ENCODE measurements around the gene PCSK6. TPM values are rescaled to one million over a fixed set of nuclear protein-coding genes. Genes with fewer than 3 reads are reported as not detected.

PCSK6 gene
- total RNA-seq, 1 experiment from 2014 or later, result 2.9 TPM

DNA sequence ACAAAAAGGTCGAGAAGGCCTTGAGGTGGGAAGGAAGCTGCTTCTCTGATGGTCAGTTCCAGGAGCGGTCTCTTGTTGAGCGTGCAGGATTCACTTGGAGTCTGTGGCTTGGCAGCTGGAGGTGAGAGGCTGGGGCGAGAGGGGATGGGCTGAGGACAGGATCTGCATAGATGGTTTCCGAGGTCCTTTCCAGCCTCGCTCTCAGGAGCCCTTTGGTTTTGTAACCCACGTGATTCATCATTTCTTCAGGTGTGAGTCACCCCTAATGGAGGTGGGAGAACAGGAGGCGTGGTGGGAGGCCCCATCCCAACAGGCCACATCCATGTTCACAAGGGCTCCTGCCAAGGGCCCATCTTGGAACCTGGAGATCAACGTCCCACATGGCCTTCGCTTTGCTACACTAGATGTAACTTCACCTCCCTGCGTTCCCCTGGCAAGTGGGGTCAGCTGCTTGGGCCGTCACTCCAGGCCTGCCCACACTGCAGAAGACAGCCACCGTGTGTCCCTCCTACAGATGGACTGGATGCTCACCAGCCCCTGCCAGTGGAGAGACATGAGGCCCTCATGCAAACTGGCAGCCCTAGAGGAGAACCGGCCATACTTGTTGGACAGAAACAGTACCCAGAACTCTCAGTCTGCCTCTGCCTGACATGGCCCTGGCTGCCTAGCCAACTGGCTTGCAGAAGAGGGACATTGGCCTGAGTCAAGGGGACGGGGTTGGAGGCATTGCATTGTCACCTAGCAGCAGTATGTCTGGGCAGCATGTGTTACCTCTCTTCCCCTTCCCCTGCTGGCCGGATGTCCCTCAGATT, 1.6 kb upstream of the PCSK6 start:
- Mint-ChIP-seq H3K36me3 (no peaks in the 10 kb centered on the region), H3K27ac (no peak overlapping the region), H3K4me1 (peaks cover 23% of the 10 kb centered on the region), H3K9me3 (no peaks in the 10 kb centered on the region), H3K4me3 (peak overlapping the region; percentile 58), H3K27me3 (ENCODE audit: low read depth) (peaks cover 62% of the 10 kb centered on the region)
- DNase-seq (ENCODE audit: low spot score), result no peak
- POLR2A ChIA-PET, result no interaction called here
- no peak for ATAC-seq
- TF ChIP-seq ERG (CRISPR knock-in tag; IDR thresholded peaks at IDR 0.05) (no peak), ATF2 (CRISPR knock-in tag; IDR thresholded peaks at IDR 0.05; ENCODE audit: borderline replicate concordance, low read depth) (no peak)
- TF ChIP-seq, protein P1, sequence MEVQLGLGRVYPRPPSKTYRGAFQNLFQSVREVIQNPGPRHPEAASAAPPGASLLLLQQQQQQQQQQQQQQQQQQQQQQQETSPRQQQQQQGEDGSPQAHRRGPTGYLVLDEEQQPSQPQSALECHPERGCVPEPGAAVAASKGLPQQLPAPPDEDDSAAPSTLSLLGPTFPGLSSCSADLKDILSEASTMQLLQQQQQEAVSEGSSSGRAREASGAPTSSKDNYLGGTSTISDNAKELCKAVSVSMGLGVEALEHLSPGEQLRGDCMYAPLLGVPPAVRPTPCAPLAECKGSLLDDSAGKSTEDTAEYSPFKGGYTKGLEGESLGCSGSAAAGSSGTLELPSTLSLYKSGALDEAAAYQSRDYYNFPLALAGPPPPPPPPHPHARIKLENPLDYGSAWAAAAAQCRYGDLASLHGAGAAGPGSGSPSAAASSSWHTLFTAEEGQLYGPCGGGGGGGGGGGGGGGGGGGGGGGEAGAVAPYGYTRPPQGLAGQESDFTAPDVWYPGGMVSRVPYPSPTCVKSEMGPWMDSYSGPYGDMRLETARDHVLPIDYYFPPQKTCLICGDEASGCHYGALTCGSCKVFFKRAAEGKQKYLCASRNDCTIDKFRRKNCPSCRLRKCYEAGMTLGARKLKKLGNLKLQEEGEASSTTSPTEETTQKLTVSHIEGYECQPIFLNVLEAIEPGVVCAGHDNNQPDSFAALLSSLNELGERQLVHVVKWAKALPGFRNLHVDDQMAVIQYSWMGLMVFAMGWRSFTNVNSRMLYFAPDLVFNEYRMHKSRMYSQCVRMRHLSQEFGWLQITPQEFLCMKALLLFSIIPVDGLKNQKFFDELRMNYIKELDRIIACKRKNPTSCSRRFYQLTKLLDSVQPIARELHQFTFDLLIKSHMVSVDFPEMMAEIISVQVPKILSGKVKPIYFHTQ (CRISPR knock-in tag; IDR thresholded peaks at IDR 0.05), result no peak
- CTCF ChIA-PET, result interaction anchor here (0.5 kb wide), 1 partner anchor 23 kb away, joined by 3 read pairs; no protein-coding TSS in a partner anchor

GRCh38 chr15:101490408-101490891, 943 bp upstream of the PCSK6 start:
- Mint-ChIP-seq H3K36me3 (no peaks in the 10 kb centered on the region), H3K27ac (no peak overlapping the region), H3K27me3 (ENCODE audit: low read depth) (peaks cover 58% of the 10 kb centered on the region), H3K4me1 (peaks cover 17% of the 10 kb centered on the region), H3K9me3 (no peaks in the 10 kb centered on the region), H3K4me3 (peak overlapping the region; percentile 58)
- ChIA-PET POLR2A (no interaction called here), CTCF (no interaction called here)
- TF ChIP-seq, protein P2, sequence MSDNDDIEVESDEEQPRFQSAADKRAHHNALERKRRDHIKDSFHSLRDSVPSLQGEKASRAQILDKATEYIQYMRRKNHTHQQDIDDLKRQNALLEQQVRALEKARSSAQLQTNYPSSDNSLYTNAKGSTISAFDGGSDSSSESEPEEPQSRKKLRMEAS (CRISPR knock-in tag; IDR thresholded peaks at IDR 0.05), result 0 out of 2 replicates have a peak, but pooled peaks have one; percentile 2
- TF ChIP-seq FOXK1 (CRISPR knock-in tag; IDR thresholded peaks at IDR 0.05), result no peak
- no peak for DNase-seq (ENCODE audit: low spot score)
- no peak for ATAC-seq

DNA sequence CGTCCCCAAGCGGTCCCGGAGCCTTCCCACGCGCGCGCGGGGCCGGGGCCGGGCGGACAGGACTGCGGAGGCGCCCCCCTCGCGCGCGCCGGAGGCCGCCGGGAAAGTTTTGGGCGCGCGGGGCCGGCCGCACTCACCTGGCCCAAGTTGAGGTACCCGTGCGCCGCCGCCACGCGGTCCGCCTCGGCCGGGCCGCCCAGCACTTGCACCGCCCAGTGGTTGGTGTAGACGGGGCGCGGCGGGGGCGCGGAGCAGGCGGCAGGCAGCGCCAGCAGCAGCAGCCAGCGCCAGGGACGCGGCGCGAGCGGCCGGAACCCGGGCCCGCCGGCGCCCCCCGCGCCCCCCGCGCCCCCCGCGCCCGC, 289 bp downstream of the PCSK6 start:
- Mint-ChIP-seq H3K27me3 (ENCODE audit: low read depth) (peaks cover 55% of the 10 kb centered on the region), H3K27ac (no peak overlapping the region), H3K4me3 (no peak overlapping the region), H3K9me3 (no peaks in the 10 kb centered on the region), H3K4me1 (peaks cover 5% of the 10 kb centered on the region; the same call in 1 of the 2 replicates), H3K36me3 (no peaks in the 10 kb centered on the region)
- ChIA-PET CTCF (no interaction called here), POLR2A (no interaction called here)
- peak; percentile 57 for DNase-seq (ENCODE audit: low spot score)
- ATAC-seq, result peak; percentile 65
- TF ChIP-seq, protein P3, sequence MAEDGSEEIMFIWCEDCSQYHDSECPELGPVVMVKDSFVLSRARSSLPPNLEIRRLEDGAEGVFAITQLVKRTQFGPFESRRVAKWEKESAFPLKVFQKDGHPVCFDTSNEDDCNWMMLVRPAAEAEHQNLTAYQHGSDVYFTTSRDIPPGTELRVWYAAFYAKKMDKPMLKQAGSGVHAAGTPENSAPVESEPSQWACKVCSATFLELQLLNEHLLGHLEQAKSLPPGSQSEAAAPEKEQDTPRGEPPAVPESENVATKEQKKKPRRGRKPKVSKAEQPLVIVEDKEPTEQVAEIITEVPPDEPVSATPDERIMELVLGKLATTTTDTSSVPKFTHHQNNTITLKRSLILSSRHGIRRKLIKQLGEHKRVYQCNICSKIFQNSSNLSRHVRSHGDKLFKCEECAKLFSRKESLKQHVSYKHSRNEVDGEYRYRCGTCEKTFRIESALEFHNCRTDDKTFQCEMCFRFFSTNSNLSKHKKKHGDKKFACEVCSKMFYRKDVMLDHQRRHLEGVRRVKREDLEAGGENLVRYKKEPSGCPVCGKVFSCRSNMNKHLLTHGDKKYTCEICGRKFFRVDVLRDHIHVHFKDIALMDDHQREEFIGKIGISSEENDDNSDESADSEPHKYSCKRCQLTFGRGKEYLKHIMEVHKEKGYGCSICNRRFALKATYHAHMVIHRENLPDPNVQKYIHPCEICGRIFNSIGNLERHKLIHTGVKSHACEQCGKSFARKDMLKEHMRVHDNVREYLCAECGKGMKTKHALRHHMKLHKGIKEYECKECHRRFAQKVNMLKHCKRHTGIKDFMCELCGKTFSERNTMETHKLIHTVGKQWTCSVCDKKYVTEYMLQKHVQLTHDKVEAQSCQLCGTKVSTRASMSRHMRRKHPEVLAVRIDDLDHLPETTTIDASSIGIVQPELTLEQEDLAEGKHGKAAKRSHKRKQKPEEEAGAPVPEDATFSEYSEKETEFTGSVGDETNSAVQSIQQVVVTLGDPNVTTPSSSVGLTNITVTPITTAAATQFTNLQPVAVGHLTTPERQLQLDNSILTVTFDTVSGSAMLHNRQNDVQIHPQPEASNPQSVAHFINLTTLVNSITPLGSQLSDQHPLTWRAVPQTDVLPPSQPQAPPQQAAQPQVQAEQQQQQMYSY (CRISPR knock-in tag; IDR thresholded peaks at IDR 0.05), result no peak
- TF ChIP-seq TEAD1 (CRISPR knock-in tag; IDR thresholded peaks at IDR 0.05) (0 out of 2 replicates have a peak, but pooled peaks have one; percentile 21), SMAD3 (CRISPR knock-in tag; IDR thresholded peaks at IDR 0.05; ENCODE audit: borderline replicate concordance) (no peak), ZNF425 (CRISPR knock-in tag; conservative IDR thresholded peaks at IDR 0.05) (no peak), FOXK1 (CRISPR knock-in tag; IDR thresholded peaks at IDR 0.05) (0 out of 2 replicates have a peak, but pooled peaks have one; percentile 22)
- TF ChIP-seq, protein P4, sequence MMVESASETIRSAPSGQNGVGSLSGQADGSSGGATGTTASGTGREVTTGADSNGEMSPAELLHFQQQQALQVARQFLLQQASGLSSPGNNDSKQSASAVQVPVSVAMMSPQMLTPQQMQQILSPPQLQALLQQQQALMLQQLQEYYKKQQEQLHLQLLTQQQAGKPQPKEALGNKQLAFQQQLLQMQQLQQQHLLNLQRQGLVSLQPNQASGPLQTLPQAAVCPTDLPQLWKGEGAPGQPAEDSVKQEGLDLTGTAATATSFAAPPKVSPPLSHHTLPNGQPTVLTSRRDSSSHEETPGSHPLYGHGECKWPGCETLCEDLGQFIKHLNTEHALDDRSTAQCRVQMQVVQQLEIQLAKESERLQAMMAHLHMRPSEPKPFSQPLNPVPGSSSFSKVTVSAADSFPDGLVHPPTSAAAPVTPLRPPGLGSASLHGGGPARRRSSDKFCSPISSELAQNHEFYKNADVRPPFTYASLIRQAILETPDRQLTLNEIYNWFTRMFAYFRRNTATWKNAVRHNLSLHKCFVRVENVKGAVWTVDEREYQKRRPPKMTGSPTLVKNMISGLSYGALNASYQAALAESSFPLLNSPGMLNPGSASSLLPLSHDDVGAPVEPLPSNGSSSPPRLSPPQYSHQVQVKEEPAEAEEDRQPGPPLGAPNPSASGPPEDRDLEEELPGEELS (CRISPR knock-in tag; IDR thresholded peaks at IDR 0.05), result 0 out of 2 replicates have a peak, but pooled peaks have one; percentile 34
- TF ChIP-seq, protein P5, sequence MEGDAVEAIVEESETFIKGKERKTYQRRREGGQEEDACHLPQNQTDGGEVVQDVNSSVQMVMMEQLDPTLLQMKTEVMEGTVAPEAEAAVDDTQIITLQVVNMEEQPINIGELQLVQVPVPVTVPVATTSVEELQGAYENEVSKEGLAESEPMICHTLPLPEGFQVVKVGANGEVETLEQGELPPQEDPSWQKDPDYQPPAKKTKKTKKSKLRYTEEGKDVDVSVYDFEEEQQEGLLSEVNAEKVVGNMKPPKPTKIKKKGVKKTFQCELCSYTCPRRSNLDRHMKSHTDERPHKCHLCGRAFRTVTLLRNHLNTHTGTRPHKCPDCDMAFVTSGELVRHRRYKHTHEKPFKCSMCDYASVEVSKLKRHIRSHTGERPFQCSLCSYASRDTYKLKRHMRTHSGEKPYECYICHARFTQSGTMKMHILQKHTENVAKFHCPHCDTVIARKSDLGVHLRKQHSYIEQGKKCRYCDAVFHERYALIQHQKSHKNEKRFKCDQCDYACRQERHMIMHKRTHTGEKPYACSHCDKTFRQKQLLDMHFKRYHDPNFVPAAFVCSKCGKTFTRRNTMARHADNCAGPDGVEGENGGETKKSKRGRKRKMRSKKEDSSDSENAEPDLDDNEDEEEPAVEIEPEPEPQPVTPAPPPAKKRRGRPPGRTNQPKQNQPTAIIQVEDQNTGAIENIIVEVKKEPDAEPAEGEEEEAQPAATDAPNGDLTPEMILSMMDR (IDR thresholded peaks at IDR 0.05), result no peak
